ENCODE measurements around the gene TOMM20.

The TOMM20 gene

GRCh38 chr1:235156740-235157139 is 28.1 kb upstream of the TOMM20 start:
- Histone ChIP-seq H3K9ac (ENCODE audit: low read length) (no peak overlapping the region), H3K4me1 (ENCODE audit: insufficient read depth, low read length) (peaks cover 8% of the 10 kb centered on the region), H3K27me3 (ENCODE audit: control insufficient read depth in 1 of 2, insufficient read depth in 2 of 2, low read length in 2 of 2) (no peaks in the 10 kb centered on the region), H3K4me3 (ENCODE audit: low read depth in 1 of 2, low read length in 2 of 2) (no peak overlapping the region), H3K36me3 (ENCODE audit: insufficient read depth, low read length) (peaks cover 34% of the 10 kb centered on the region), H3K9me3 (ENCODE audit: low read length) (no peaks in the 10 kb centered on the region), H3K27ac (ENCODE audit: low read depth, low read length) (no peak overlapping the region)

GRCh38 chr1:235156265-235156664 is 27.6 kb upstream of the TOMM20 start:
- no peak overlapping the region for H3K4me3 ChIP-seq (ENCODE audit: low read depth in 1 of 2, low read length in 2 of 2)
- H3K27ac ChIP-seq (ENCODE audit: low read depth, low read length): no peak overlapping the region
- H3K36me3 ChIP-seq (ENCODE audit: insufficient read depth, low read length): peaks cover 38% of the 10 kb centered on the region
- H3K4me1 ChIP-seq (ENCODE audit: insufficient read depth, low read length): peaks cover 8% of the 10 kb centered on the region
- H3K9me3 ChIP-seq (ENCODE audit: low read length): no peaks in the 10 kb centered on the region
- H3K9ac ChIP-seq (ENCODE audit: low read length): no peak overlapping the region
- no peaks in the 10 kb centered on the region for H3K27me3 ChIP-seq (ENCODE audit: control insufficient read depth in 1 of 2, insufficient read depth in 2 of 2, low read length in 2 of 2)

GRCh38 chr1:235152235-235152634 is 23.6 kb upstream of the TOMM20 start:
- Histone ChIP-seq H3K4me3 (ENCODE audit: low read depth in 1 of 2, low read length in 2 of 2) (no peak overlapping the region), H3K27ac (ENCODE audit: low read depth, low read length) (no peak overlapping the region), H3K36me3 (ENCODE audit: insufficient read depth, low read length) (peaks cover 52% of the 10 kb centered on the region), H3K9me3 (ENCODE audit: low read length) (no peaks in the 10 kb centered on the region), H3K27me3 (ENCODE audit: control insufficient read depth in 1 of 2, insufficient read depth in 2 of 2, low read length in 2 of 2) (no peaks in the 10 kb centered on the region), H3K9ac (ENCODE audit: low read length) (no peak overlapping the region), H3K4me1 (ENCODE audit: insufficient read depth, low read length) (no peaks in the 10 kb centered on the region)

- H3K9me3 ChIP-seq (ENCODE audit: low read length): no peaks in the 10 kb centered on the region
- no peaks in the 10 kb centered on the region for H3K27me3 ChIP-seq (ENCODE audit: control insufficient read depth in 1 of 2, insufficient read depth in 2 of 2, low read length in 2 of 2)
- H3K27ac ChIP-seq (ENCODE audit: low read depth, low read length): no peak overlapping the region
- peaks cover 48% of the 10 kb centered on the region for H3K36me3 ChIP-seq (ENCODE audit: insufficient read depth, low read length)
- no peak overlapping the region for H3K4me3 ChIP-seq (ENCODE audit: low read depth in 1 of 2, low read length in 2 of 2)
- no peak overlapping the region for H3K9ac ChIP-seq (ENCODE audit: low read length)
- no peaks in the 10 kb centered on the region for H3K4me1 ChIP-seq (ENCODE audit: insufficient read depth, low read length)
Measured at GRCh38 chr1:235151033-235151432, 22.4 kb upstream of the TOMM20 start.

- Histone ChIP-seq H3K27ac (ENCODE audit: low read depth, low read length) (no peak overlapping the region), H3K9me3 (ENCODE audit: low read length) (no peaks in the 10 kb centered on the region), H3K9ac (ENCODE audit: low read length) (no peak overlapping the region), H3K36me3 (ENCODE audit: insufficient read depth, low read length) (peaks cover 46% of the 10 kb centered on the region), H3K27me3 (ENCODE audit: control insufficient read depth in 1 of 2, insufficient read depth in 2 of 2, low read length in 2 of 2) (no peaks in the 10 kb centered on the region), H3K4me3 (ENCODE audit: low read depth in 1 of 2, low read length in 2 of 2) (no peak overlapping the region), H3K4me1 (ENCODE audit: insufficient read depth, low read length) (no peaks in the 10 kb centered on the region)
Measured at GRCh38 chr1:235149824-235150223, 21.2 kb upstream of the TOMM20 start.

GRCh38 chr1:235147269-235147668 is 18.6 kb upstream of the TOMM20 start:
- Histone ChIP-seq H3K27me3 (ENCODE audit: control insufficient read depth in 1 of 2, insufficient read depth in 2 of 2, low read length in 2 of 2) (no peaks in the 10 kb centered on the region), H3K4me3 (ENCODE audit: low read depth in 1 of 2, low read length in 2 of 2) (no peak overlapping the region), H3K36me3 (ENCODE audit: insufficient read depth, low read length) (peaks cover 39% of the 10 kb centered on the region), H3K9me3 (ENCODE audit: low read length) (no peaks in the 10 kb centered on the region), H3K9ac (ENCODE audit: low read length) (no peak overlapping the region), H3K27ac (ENCODE audit: low read depth, low read length) (no peak overlapping the region), H3K4me1 (ENCODE audit: insufficient read depth, low read length) (no peaks in the 10 kb centered on the region)

GRCh38 chr1:235145639-235146038 is 17.0 kb upstream of the TOMM20 start:
- Histone ChIP-seq H3K27ac (ENCODE audit: low read depth, low read length) (no peak overlapping the region), H3K4me1 (ENCODE audit: insufficient read depth, low read length) (no peaks in the 10 kb centered on the region), H3K36me3 (ENCODE audit: insufficient read depth, low read length) (peaks cover 35% of the 10 kb centered on the region), H3K27me3 (ENCODE audit: control insufficient read depth in 1 of 2, insufficient read depth in 2 of 2, low read length in 2 of 2) (no peaks in the 10 kb centered on the region), H3K9ac (ENCODE audit: low read length) (no peak overlapping the region), H3K9me3 (ENCODE audit: low read length) (no peaks in the 10 kb centered on the region), H3K4me3 (ENCODE audit: low read depth in 1 of 2, low read length in 2 of 2) (no peak overlapping the region)

GRCh38 chr1:235142991-235143390 is 14.4 kb upstream of the TOMM20 start:
- H3K9ac ChIP-seq (ENCODE audit: low read length): no peak overlapping the region
- H3K4me3 ChIP-seq (ENCODE audit: low read depth in 1 of 2, low read length in 2 of 2): no peak overlapping the region
- no peaks in the 10 kb centered on the region for H3K9me3 ChIP-seq (ENCODE audit: low read length)
- peaks cover 31% of the 10 kb centered on the region for H3K36me3 ChIP-seq (ENCODE audit: insufficient read depth, low read length)
- H3K27me3 ChIP-seq (ENCODE audit: control insufficient read depth in 1 of 2, insufficient read depth in 2 of 2, low read length in 2 of 2): no peaks in the 10 kb centered on the region
- no peaks in the 10 kb centered on the region for H3K4me1 ChIP-seq (ENCODE audit: insufficient read depth, low read length)
- H3K27ac ChIP-seq (ENCODE audit: low read depth, low read length): no peak overlapping the region

GRCh38 chr1:235139315-235139714 is 10.7 kb upstream of the TOMM20 start:
- Histone ChIP-seq H3K4me3 (ENCODE audit: low read depth in 1 of 2, low read length in 2 of 2) (no peak overlapping the region), H3K4me1 (ENCODE audit: insufficient read depth, low read length) (no peaks in the 10 kb centered on the region), H3K27ac (ENCODE audit: low read depth, low read length) (no peak overlapping the region), H3K36me3 (ENCODE audit: insufficient read depth, low read length) (peaks cover 49% of the 10 kb centered on the region), H3K27me3 (ENCODE audit: control insufficient read depth in 1 of 2, insufficient read depth in 2 of 2, low read length in 2 of 2) (no peaks in the 10 kb centered on the region), H3K9ac (ENCODE audit: low read length) (no peak overlapping the region), H3K9me3 (ENCODE audit: low read length) (no peaks in the 10 kb centered on the region)

- Histone ChIP-seq H3K4me1 (ENCODE audit: insufficient read depth, low read length) (no peaks in the 10 kb centered on the region), H3K27ac (ENCODE audit: low read depth, low read length) (no peak overlapping the region), H3K9ac (ENCODE audit: low read length) (no peak overlapping the region), H3K4me3 (ENCODE audit: low read depth in 1 of 2, low read length in 2 of 2) (no peak overlapping the region), H3K9me3 (ENCODE audit: low read length) (no peaks in the 10 kb centered on the region), H3K27me3 (ENCODE audit: control insufficient read depth in 1 of 2, insufficient read depth in 2 of 2, low read length in 2 of 2) (no peaks in the 10 kb centered on the region), H3K36me3 (ENCODE audit: insufficient read depth, low read length) (peaks cover 49% of the 10 kb centered on the region)
Measured at GRCh38 chr1:235138821-235139220, 10.2 kb upstream of the TOMM20 start.

- Histone ChIP-seq H3K27me3 (ENCODE audit: control insufficient read depth in 1 of 2, insufficient read depth in 2 of 2, low read length in 2 of 2) (no peaks in the 10 kb centered on the region), H3K4me3 (ENCODE audit: low read depth in 1 of 2, low read length in 2 of 2) (no peak overlapping the region), H3K4me1 (ENCODE audit: insufficient read depth, low read length) (no peaks in the 10 kb centered on the region), H3K9me3 (ENCODE audit: low read length) (no peaks in the 10 kb centered on the region), H3K27ac (ENCODE audit: low read depth, low read length) (no peak overlapping the region), H3K36me3 (ENCODE audit: insufficient read depth, low read length) (peaks cover 45% of the 10 kb centered on the region), H3K9ac (ENCODE audit: low read length) (no peak overlapping the region)
Measured at GRCh38 chr1:235136111-235136510, 7.5 kb upstream of the TOMM20 start.

- Histone ChIP-seq H3K36me3 (ENCODE audit: insufficient read depth, low read length) (peaks cover 37% of the 10 kb centered on the region), H3K9me3 (ENCODE audit: low read length) (no peaks in the 10 kb centered on the region), H3K9ac (ENCODE audit: low read length) (no peak overlapping the region), H3K27ac (ENCODE audit: low read depth, low read length) (no peak overlapping the region), H3K4me1 (ENCODE audit: insufficient read depth, low read length) (peaks cover under 1% of the 10 kb centered on the region), H3K4me3 (ENCODE audit: low read depth in 1 of 2, low read length in 2 of 2) (no peak overlapping the region), H3K27me3 (ENCODE audit: control insufficient read depth in 1 of 2, insufficient read depth in 2 of 2, low read length in 2 of 2) (no peaks in the 10 kb centered on the region)
Measured at GRCh38 chr1:235134171-235134570, 5.5 kb upstream of the TOMM20 start.
